Brain microvascular endothelial cell (primary cell): ENCODE measurements around the gene PMEPA1.
"Not testable (repeated sequence)": the region's sequence is repeated elsewhere in the genome, so short reads cannot be mapped to it uniquely, and the experiment has no call there.

Experiments used
- DNase-seq: peaks from one replicate; pipeline ENCODE4 v3.0.0-alpha.2; 2020
- H3K27ac ChIP-seq: fragments of 250-450 bp; sonication (Bioruptor Pico); 2 replicates; pipeline ENCODE4 v1.5.1; 2020; ENCODE audit warnings: mild to moderate bottlenecking, moderate library complexity
- H3K27me3 ChIP-seq: fragments of 250-450 bp; sonication (Bioruptor Pico); replicated peaks from 2 replicates; pipeline ENCODE4 v1.5.1; 2020; ENCODE audit warnings: mild to moderate bottlenecking
- H3K36me3 ChIP-seq: fragments of 250-450 bp; sonication (Bioruptor Pico); replicated peaks from 2 replicates; pipeline ENCODE4 v1.5.1; 2020; ENCODE audit warnings: mild to moderate bottlenecking
- H3K4me3 ChIP-seq: 2 replicates; pipeline ENCODE4 v1.5.1; 2011; ENCODE audit warnings: low read depth, mild to moderate bottlenecking, control low read depth, low read length, moderate library complexity
- in situ Hi-C: cut with HindIII; loops from 2 replicates; pipeline ENCODE4 v1.10.0; 2017; ENCODE audit warnings: low sequenced_read_pairs, low pct_ligation_motif_present
- TF ChIP-seq, protein P1 (sequence below): IDR thresholded peaks from 2 replicates; pipeline ENCODE4 v1.5.1; 2011; ENCODE audit warnings: low read depth, mild to moderate bottlenecking, moderate library complexity, low read length, control low read depth, inconsistent platforms; ENCODE audit errors: missing control alignments

PMEPA1 gene

DNA sequence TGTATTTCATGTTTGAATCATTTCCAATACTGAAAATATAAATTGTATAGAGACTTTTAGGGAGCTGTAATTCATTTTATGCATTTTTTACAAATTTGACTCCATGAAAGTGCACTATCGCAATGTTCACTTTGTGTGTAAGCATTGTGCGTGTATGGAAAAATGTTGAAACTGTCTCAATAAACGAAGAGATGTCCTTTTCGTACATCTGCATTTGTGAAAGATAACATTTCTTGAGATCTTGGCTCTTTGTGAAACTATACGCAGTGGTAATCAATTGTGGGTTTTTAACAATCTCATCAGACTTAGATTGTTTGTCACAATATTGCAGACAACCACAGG is 70.9 kb downstream of the PMEPA1 start:
- DNase-seq: no peak
- no peak overlapping the region for H3K27ac ChIP-seq
- no peaks in the 10 kb centered on the region for H3K27me3 ChIP-seq
- no peak overlapping the region for H3K4me3 ChIP-seq
- TF ChIP-seq, protein P1, sequence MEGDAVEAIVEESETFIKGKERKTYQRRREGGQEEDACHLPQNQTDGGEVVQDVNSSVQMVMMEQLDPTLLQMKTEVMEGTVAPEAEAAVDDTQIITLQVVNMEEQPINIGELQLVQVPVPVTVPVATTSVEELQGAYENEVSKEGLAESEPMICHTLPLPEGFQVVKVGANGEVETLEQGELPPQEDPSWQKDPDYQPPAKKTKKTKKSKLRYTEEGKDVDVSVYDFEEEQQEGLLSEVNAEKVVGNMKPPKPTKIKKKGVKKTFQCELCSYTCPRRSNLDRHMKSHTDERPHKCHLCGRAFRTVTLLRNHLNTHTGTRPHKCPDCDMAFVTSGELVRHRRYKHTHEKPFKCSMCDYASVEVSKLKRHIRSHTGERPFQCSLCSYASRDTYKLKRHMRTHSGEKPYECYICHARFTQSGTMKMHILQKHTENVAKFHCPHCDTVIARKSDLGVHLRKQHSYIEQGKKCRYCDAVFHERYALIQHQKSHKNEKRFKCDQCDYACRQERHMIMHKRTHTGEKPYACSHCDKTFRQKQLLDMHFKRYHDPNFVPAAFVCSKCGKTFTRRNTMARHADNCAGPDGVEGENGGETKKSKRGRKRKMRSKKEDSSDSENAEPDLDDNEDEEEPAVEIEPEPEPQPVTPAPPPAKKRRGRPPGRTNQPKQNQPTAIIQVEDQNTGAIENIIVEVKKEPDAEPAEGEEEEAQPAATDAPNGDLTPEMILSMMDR: no peak
- H3K36me3 ChIP-seq: no peaks in the 10 kb centered on the region
- in situ Hi-C loops: no loop called here

DNA sequence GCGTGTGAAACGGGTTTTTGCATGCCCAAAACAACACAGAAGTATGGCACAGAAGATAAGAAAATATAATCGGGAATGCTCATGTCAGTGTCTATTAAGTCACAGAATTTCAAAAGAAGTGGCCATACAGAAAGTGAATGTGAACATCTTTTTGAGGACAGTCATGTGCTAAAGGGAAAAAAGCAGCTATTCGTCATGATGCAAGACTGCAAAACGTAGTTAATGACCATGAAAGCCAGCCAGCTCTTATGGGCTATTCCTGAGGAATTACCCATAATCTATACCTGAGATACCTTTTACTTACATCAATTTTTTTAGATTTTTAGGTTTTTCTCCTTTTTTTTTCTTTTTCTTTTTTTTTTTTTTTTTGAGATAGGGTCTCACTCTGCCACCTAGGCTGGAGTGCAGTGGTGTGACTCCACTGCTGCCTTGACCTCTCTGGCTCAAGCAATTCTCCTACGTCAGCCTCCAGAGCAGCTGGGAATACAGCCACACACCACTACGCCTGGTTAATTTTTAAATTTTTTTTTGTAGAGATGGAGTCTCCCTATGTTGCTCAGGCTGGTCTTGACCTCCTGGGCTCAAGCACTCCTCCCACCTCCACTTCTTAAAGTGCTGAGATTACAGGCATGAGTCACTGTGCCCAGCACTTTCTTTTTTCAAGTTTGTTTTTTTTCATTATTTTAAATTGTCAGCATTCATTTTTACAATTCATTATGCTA is 71.5 kb downstream of the PMEPA1 start:
- Histone ChIP-seq H3K4me3 (no peak overlapping the region), H3K36me3 (no peaks in the 10 kb centered on the region), H3K27ac (no peak overlapping the region), H3K27me3 (no peaks in the 10 kb centered on the region)
- TF ChIP-seq, protein P1: no peak
- in situ Hi-C loops: no loop called here
- DNase-seq: peak; percentile 13

DNA sequence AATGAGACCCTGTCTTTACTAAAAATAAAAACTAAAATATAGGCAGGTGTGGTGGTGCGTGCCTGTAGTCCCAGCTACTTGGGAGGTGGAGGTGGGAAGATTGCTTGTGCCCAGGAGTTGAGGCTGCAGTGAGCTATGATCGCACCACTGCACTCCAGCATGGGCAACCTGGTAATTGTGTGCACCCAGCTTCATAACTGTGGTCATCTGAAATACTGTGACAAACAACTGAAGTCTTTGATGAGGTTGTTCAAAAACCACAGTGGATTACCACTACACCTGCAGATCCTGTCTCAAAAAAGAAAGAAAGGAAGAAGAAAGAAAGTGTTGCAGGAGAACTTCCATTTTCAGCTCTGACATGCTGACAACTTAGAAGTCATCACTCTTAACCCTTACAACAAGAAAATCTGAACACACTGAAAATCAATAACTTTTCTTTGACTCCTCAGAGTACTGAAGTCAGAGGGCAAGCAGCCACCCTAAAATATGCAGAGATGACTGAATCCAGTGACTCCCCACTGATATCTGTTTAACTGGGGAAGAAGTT is 75.8 kb downstream of the PMEPA1 start:
- Histone ChIP-seq H3K4me3 (no peak overlapping the region), H3K27me3 (no peaks in the 10 kb centered on the region), H3K27ac (no peak overlapping the region), H3K36me3 (no peaks in the 10 kb centered on the region)
- DNase-seq: no peak
- TF ChIP-seq, protein P1: no peak
- in situ Hi-C loops: no loop called here

DNA sequence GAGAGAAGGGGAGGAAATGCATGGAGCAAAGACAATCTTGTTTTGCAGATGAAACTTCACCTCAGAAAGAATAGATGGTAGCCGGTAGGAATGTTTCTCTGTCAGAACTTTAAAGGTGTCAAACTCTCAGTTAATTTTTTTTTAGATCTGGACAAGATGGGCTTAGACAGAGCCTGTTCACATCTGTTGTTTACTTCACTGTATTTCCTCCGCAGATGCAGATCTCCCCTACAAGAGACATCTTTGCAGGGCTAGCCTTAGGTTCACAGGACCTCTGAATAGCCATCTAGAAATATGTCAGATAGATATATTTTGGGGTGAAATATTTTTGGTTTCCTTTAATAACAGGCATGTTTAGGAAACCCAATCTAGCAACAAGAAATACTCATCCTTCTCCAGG is 77.5 kb downstream of the PMEPA1 start:
- DNase-seq: no peak
- Histone ChIP-seq H3K36me3 (no peaks in the 10 kb centered on the region), H3K27ac (no peak overlapping the region), H3K27me3 (no peaks in the 10 kb centered on the region), H3K4me3 (no peak overlapping the region)
- TF ChIP-seq, protein P1: no peak
- in situ Hi-C loops: no loop called here

DNA sequence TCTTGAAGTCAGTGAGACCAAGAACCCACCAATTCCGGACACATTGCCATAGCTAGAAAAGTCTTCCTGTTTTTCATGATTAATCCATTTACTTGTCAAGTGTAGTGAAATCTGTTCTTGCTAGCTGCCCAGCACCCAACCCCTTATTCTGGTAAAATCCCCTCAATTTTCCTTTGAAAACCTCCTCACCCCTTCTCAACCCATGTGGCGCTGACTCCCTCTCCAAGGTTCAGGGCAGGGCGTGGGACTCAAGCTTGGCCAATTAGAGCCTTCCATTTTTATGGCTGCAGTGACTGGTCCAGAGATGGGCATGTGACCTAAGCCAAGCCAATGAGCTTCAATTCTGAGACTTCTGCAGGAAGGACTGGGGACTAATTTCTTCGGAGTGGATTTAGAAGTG is 79.8 kb downstream of the PMEPA1 start:
- no peak overlapping the region for H3K27ac ChIP-seq
- no peak overlapping the region for H3K4me3 ChIP-seq
- H3K36me3 ChIP-seq: no peaks in the 10 kb centered on the region
- in situ Hi-C loops: no loop called here
- DNase-seq: no peak
- TF ChIP-seq, protein P1: no peak
- H3K27me3 ChIP-seq: no peaks in the 10 kb centered on the region

DNA sequence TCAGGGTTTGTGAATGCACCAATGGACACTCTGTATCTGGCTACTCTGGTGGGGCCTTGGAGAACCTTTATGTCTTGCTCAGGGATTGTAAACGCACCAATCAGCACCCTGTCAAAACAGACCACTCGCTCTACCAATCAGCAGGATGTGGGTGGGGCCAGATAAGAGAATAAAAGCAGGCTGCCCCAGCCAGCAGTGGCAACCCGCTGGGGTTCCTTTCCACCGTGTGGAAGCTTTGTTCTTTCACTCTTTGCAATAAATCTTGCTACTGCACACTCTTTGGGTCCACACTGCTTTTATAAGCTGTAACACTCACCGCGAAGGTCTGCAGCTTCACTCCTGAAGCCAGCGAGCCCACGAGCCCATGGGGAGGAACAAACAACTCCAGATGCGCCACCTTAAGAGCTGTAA is 80.3 kb downstream of the PMEPA1 start:
- in situ Hi-C loops, H3K4me3 ChIP-seq, DNase-seq, H3K27ac ChIP-seq, H3K27me3 ChIP-seq, H3K36me3 ChIP-seq: not testable (repeated sequence)

DNA sequence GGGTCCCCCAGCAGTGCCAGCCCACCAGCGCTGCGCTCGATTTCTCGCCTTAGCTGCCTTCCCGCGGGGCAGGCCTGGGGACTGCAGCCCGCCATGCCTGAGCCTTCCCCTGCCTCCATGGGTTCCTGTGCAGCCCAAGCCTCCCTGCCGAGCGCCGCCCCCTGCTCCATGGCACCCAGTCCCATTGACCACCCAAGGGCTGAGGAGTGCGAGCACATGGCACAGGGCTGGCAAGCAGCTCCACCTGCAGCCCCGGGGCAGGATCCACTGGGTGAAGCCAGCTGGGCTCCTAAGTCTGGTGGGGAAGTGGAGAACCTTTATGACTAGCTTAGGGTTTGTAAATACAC is 80.9 kb downstream of the PMEPA1 start:
- in situ Hi-C loops, H3K27me3 ChIP-seq, H3K4me3 ChIP-seq, H3K27ac ChIP-seq, DNase-seq, H3K36me3 ChIP-seq: not testable (repeated sequence)
